Liver (tissue), 3 donors: Measurements from ENCODE around the gene ABCC9.

Experiments
- EGR1 ChIP-seq, 2 donors: IDR thresholded peaks; 2 replicates each; pipeline ENCODE4 v1.6.1; 2016 to 2018; ENCODE audit warnings: antibody characterized with exemption in 2 of 2, low read depth in 2 of 2
- FOXA1 ChIP-seq: IDR thresholded peaks from 2 replicates; pipeline ENCODE4 v1.6.1; 2016; ENCODE audit warnings: antibody characterized with exemption
- GABPA ChIP-seq, 2 donors: IDR thresholded peaks in 1 of 2; conservative IDR thresholded peaks in 1 of 2; 2 replicates each; pipeline ENCODE4 v1.6.1; 2016; ENCODE audit warnings: antibody characterized with exemption in 2 of 2, mild to moderate bottlenecking in 1 of 2, moderate library complexity in 1 of 2
- JUND ChIP-seq, 2 donors: IDR thresholded peaks; 2 replicates each; pipeline ENCODE4 v1.6.1; 2016; ENCODE audit warnings: antibody characterized with exemption in 2 of 2
- NR2F2 ChIP-seq: IDR thresholded peaks from 2 replicates; pipeline ENCODE4 v1.6.1; 2016; ENCODE audit warnings: antibody characterized with exemption
- RAD21 ChIP-seq, 2 donors: IDR thresholded peaks; 2 replicates each; pipeline ENCODE4 v1.6.1; 2016; ENCODE audit warnings: antibody characterized with exemption in 2 of 2, mild to moderate bottlenecking in 2 of 2
- RXRA ChIP-seq, 2 donors: IDR thresholded peaks; 2 replicates each; pipeline ENCODE4 v1.6.1; 2017 to 2018; ENCODE audit warnings: antibody characterized with exemption in 2 of 2, mild to moderate bottlenecking in 1 of 2
- TAF1 ChIP-seq: conservative IDR thresholded peaks from 2 replicates; pipeline ENCODE4 v1.6.1; 2016; ENCODE audit warnings: antibody characterized with exemption, mild to moderate bottlenecking
- YY1 ChIP-seq: IDR thresholded peaks from 2 replicates; pipeline ENCODE4 v1.6.1; 2016; ENCODE audit warnings: antibody characterized with exemption, mild to moderate bottlenecking
- TF ChIP-seq, protein P1 (sequence below): fragments of 150-350 bp; IDR thresholded peaks from 2 replicates; pipeline ENCODE4 v1.5.1; 2017; ENCODE audit warnings: improper control_type of control experiment, low read depth, low read length; ENCODE audit not compliant: missing input control
- TF ChIP-seq, protein P2 (sequence below): IDR thresholded peaks from 2 replicates; pipeline ENCODE4 v1.6.1; 2016; ENCODE audit warnings: antibody characterized with exemption
- TF ChIP-seq, protein P3 (sequence below): IDR thresholded peaks from 2 replicates; pipeline ENCODE4 v1.6.1; 2016; ENCODE audit warnings: antibody characterized with exemption
- TF ChIP-seq, protein P4 (sequence below): IDR thresholded peaks from 2 replicates; pipeline ENCODE4 v1.6.1; 2016; ENCODE audit warnings: antibody characterized with exemption, mild to moderate bottlenecking
- TF ChIP-seq, protein P5 (sequence below): IDR thresholded peaks from 2 replicates; pipeline ENCODE4 v1.6.1; 2016; ENCODE audit warnings: antibody characterized with exemption
- donor health status: healthy.
- donor health status: healthy.

DNA sequence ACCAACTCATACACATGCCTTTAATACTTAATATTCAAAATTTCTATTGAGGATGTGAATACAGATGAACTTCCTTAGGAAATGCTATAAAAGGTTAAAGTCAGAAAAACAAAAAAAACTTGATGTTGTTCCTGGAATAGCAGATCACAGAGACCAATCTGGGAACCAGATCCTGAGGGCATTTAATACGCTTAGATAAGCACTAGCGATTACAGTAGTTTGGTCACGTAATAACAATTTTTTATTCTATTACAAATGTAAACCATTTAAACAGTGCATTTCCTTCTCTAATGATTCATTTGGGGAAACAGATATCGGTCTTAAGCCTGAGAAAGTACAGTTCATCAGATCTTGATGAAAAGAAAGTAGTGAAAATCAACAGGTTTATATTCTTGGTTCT lies 30.8 kb upstream of the ABCC9 start:
- TF ChIP-seq, protein P1, sequence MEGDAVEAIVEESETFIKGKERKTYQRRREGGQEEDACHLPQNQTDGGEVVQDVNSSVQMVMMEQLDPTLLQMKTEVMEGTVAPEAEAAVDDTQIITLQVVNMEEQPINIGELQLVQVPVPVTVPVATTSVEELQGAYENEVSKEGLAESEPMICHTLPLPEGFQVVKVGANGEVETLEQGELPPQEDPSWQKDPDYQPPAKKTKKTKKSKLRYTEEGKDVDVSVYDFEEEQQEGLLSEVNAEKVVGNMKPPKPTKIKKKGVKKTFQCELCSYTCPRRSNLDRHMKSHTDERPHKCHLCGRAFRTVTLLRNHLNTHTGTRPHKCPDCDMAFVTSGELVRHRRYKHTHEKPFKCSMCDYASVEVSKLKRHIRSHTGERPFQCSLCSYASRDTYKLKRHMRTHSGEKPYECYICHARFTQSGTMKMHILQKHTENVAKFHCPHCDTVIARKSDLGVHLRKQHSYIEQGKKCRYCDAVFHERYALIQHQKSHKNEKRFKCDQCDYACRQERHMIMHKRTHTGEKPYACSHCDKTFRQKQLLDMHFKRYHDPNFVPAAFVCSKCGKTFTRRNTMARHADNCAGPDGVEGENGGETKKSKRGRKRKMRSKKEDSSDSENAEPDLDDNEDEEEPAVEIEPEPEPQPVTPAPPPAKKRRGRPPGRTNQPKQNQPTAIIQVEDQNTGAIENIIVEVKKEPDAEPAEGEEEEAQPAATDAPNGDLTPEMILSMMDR: no peak
- TF ChIP-seq, protein P2, sequence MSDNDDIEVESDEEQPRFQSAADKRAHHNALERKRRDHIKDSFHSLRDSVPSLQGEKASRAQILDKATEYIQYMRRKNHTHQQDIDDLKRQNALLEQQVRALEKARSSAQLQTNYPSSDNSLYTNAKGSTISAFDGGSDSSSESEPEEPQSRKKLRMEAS: no peak
- no peak for TF ChIP-seq YY1
- no peak for TF ChIP-seq RAD21 (IDR thresholded peaks at IDR 0.05)
- TF ChIP-seq, protein P3, sequence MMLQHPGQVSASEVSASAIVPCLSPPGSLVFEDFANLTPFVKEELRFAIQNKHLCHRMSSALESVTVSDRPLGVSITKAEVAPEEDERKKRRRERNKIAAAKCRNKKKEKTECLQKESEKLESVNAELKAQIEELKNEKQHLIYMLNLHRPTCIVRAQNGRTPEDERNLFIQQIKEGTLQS: no peak
- no peak for TF ChIP-seq EGR1 (IDR thresholded peaks at IDR 0.05; ENCODE audit: low read depth in 2 of 2)
- no peak for TF ChIP-seq NR2F2
- TF ChIP-seq RXRA (IDR thresholded peaks at IDR 0.05): no peak
- TF ChIP-seq, protein P4, sequence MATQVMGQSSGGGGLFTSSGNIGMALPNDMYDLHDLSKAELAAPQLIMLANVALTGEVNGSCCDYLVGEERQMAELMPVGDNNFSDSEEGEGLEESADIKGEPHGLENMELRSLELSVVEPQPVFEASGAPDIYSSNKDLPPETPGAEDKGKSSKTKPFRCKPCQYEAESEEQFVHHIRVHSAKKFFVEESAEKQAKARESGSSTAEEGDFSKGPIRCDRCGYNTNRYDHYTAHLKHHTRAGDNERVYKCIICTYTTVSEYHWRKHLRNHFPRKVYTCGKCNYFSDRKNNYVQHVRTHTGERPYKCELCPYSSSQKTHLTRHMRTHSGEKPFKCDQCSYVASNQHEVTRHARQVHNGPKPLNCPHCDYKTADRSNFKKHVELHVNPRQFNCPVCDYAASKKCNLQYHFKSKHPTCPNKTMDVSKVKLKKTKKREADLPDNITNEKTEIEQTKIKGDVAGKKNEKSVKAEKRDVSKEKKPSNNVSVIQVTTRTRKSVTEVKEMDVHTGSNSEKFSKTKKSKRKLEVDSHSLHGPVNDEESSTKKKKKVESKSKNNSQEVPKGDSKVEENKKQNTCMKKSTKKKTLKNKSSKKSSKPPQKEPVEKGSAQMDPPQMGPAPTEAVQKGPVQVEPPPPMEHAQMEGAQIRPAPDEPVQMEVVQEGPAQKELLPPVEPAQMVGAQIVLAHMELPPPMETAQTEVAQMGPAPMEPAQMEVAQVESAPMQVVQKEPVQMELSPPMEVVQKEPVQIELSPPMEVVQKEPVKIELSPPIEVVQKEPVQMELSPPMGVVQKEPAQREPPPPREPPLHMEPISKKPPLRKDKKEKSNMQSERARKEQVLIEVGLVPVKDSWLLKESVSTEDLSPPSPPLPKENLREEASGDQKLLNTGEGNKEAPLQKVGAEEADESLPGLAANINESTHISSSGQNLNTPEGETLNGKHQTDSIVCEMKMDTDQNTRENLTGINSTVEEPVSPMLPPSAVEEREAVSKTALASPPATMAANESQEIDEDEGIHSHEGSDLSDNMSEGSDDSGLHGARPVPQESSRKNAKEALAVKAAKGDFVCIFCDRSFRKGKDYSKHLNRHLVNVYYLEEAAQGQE: no peak
- TF ChIP-seq, protein P5, sequence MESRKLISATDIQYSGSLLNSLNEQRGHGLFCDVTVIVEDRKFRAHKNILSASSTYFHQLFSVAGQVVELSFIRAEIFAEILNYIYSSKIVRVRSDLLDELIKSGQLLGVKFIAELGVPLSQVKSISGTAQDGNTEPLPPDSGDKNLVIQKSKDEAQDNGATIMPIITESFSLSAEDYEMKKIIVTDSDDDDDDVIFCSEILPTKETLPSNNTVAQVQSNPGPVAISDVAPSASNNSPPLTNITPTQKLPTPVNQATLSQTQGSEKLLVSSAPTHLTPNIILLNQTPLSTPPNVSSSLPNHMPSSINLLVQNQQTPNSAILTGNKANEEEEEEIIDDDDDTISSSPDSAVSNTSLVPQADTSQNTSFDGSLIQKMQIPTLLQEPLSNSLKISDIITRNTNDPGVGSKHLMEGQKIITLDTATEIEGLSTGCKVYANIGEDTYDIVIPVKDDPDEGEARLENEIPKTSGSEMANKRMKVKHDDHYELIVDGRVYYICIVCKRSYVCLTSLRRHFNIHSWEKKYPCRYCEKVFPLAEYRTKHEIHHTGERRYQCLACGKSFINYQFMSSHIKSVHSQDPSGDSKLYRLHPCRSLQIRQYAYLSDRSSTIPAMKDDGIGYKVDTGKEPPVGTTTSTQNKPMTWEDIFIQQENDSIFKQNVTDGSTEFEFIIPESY: no peak
- TF ChIP-seq FOXA1: no peak
- no peak for TF ChIP-seq GABPA (IDR thresholded peaks at IDR 0.05 in 1 of 2, conservative IDR thresholded peaks at IDR 0.05 in 1 of 2)
- TF ChIP-seq JUND (IDR thresholded peaks at IDR 0.05): no peak
- no peak for TF ChIP-seq TAF1
